Measurements from ENCODE around the gene EPN2. TPM values are rescaled to one million over a fixed set of nuclear protein-coding genes. Genes with fewer than 3 reads are reported as not detected.

EPN2 gene
- total and polyA plus RNA-seq, 10 of the 15 experiments (the other 5 are each of a cell fraction or from before 2014, with no cell fraction given), result 0.26 to 8.4 (median 4.7) TPM

DNA sequence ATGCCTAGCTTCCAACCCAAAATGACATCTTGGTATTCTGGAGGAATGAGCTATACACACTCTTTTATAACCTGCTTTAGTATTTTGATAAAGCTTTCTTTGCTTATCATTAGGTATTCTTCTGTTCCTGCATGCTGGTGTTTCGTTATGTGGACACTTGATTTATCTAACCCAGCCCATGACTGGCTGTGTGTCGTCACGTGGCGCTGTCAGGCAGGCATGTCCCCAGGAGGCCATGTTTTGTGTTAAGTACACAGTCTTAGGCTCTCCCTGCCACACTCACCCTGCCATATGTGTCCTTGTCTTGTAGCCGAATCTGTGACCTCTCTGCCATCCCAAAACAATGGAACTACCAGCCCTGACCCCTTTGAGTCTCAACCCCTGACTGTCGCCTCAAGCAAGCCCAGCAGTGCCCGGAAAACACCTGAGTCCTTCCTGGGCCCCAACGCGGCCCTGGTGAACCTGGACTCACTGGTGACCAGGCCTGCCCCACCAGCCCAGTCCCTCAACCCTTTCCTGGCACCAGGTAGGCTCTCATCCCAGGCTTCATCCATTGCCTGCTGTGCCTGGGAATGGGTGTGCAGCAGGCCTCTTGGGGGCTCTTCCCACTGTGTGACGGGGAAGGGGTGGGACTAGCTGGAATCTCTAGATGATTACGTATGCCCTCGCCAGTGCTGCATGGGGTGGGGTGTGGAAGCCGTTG lies 94.5 kb downstream of the EPN2 start (continued):
- TF ChIP-seq, protein P1, sequence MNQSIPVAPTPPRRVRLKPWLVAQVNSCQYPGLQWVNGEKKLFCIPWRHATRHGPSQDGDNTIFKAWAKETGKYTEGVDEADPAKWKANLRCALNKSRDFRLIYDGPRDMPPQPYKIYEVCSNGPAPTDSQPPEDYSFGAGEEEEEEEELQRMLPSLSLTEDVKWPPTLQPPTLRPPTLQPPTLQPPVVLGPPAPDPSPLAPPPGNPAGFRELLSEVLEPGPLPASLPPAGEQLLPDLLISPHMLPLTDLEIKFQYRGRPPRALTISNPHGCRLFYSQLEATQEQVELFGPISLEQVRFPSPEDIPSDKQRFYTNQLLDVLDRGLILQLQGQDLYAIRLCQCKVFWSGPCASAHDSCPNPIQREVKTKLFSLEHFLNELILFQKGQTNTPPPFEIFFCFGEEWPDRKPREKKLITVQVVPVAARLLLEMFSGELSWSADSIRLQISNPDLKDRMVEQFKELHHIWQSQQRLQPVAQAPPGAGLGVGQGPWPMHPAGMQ (IDR thresholded peaks at IDR 0.05; ENCODE audit: borderline replicate concordance), result no peak
- TF ChIP-seq SREBF2 (IDR thresholded peaks at IDR 0.05; ENCODE audit: low read length), result no peak

DNA sequence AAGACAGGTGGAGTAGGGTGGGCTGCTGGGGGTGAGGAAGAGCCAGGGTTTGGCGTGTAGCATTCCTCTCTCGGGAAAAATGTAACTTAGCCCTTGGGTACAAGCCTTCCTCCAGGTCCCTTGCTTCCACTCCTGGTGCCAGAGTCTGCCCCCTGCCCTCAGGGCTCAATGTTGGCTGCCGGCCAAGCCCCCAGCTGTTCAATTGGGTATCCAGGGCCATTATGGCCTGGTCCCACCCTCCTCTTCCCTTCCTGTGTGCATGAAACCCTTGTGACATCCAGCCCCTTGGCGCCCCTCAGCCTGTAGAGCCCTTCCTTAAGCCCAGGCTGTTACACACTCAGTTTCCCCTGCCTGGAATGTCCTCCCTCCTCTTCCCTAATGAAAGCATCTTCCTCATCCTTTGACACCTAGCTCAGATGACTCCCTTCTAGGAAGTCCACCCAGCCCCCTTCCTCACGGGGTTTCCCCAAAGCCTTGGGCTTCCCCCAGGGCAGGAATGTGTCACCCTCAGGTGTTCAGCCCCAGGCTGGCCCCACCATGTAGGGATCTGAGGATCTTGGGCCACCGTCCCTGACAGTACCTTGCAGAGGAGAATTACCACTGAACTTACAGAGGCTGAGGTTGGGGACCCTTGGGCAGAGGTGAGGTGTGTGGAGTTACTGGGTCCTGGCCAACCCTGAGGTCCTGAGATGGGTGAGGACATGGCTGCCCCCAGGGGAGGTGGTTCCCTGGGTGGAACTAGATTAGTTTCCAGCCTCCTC lies 95.4 kb downstream of the EPN2 start:
- Histone ChIP-seq H3K9ac (ENCODE audit: control insufficient read depth, insufficient read depth, low read length) (no peak overlapping the region), H3K4me1 (ENCODE audit: control insufficient read depth, insufficient read depth, low read length) (peaks cover 5% of the 10 kb centered on the region), H4K20me1 (ENCODE audit: control insufficient read depth, insufficient read depth) (no peaks in the 10 kb centered on the region), H2AFZ (ENCODE audit: control insufficient read depth, low read depth, low read length) (no peak overlapping the region), H3K27ac (ENCODE audit: control insufficient read depth, insufficient read depth) (no peak overlapping the region), H3K4me3 (no peak overlapping the region), H3K36me3 (ENCODE audit: control insufficient read depth in 2 of 2, insufficient read depth in 2 of 2, low read length in 1 of 2) (no peaks in the 10 kb centered on the region), H3K27me3 (replicated peaks in 1 of 2; ENCODE audit: control insufficient read depth in 2 of 2, insufficient read depth in 2 of 2, low read length in 1 of 2) (no peaks in the 10 kb centered on the region; a peak in 2 of 4 replicates), H3K4me2 (ENCODE audit: control insufficient read depth, insufficient read depth) (no peak overlapping the region), H3K9me3 (replicated peaks; ENCODE audit: control insufficient read depth, insufficient read depth, low read length) (no peaks in the 10 kb centered on the region), H3K79me2 (ENCODE audit: control insufficient read depth, insufficient read depth, low read length) (no peaks in the 10 kb centered on the region)
- 29% methylated on average over 6 of the region's 6 CpGs for WGBS (ENCODE audit: insufficient coverage, insufficient replicate concordance, low lambda C conversion rate, missing lambda C conversion rate)
- ATAC-seq (peak; percentile 44), DNase-seq (ENCODE audit: low read depth, low spot score) (no peak), FAIRE-seq (no peak)
- POLR2A ChIA-PET, result no interaction called here
- RAD21 ChIA-PET (ENCODE audit: unreplicated experiment), result no interaction called here
- no TSS peak for BruUV-seq (replicated peaks)
- CTCF ChIA-PET, result no interaction called here
- intact Hi-C loops (cut with micrococcal nuclease; ENCODE audit: unreplicated experiment), result no loop called here
- in situ Hi-C loops (cut with MboI), result no loop called here
- SMC1A ChIA-PET (ENCODE audit: uncharacterized antibody, unreplicated experiment), result interaction anchor here (0.8 kb wide), 1 partner anchor 30 kb away, joined by 3 read pairs; the partner anchor contains the start of gene B9D1
- TF ChIP-seq IKZF1 (conservative IDR thresholded peaks at IDR 0.05), result 0 out of 2 replicates have a peak, but pooled peaks have one; percentile 16
- no peak for TF ChIP-seq WRNIP1 (IDR thresholded peaks at IDR 0.05; ENCODE audit: borderline replicate concordance, low read depth, low read length)
- TF ChIP-seq, protein P2, sequence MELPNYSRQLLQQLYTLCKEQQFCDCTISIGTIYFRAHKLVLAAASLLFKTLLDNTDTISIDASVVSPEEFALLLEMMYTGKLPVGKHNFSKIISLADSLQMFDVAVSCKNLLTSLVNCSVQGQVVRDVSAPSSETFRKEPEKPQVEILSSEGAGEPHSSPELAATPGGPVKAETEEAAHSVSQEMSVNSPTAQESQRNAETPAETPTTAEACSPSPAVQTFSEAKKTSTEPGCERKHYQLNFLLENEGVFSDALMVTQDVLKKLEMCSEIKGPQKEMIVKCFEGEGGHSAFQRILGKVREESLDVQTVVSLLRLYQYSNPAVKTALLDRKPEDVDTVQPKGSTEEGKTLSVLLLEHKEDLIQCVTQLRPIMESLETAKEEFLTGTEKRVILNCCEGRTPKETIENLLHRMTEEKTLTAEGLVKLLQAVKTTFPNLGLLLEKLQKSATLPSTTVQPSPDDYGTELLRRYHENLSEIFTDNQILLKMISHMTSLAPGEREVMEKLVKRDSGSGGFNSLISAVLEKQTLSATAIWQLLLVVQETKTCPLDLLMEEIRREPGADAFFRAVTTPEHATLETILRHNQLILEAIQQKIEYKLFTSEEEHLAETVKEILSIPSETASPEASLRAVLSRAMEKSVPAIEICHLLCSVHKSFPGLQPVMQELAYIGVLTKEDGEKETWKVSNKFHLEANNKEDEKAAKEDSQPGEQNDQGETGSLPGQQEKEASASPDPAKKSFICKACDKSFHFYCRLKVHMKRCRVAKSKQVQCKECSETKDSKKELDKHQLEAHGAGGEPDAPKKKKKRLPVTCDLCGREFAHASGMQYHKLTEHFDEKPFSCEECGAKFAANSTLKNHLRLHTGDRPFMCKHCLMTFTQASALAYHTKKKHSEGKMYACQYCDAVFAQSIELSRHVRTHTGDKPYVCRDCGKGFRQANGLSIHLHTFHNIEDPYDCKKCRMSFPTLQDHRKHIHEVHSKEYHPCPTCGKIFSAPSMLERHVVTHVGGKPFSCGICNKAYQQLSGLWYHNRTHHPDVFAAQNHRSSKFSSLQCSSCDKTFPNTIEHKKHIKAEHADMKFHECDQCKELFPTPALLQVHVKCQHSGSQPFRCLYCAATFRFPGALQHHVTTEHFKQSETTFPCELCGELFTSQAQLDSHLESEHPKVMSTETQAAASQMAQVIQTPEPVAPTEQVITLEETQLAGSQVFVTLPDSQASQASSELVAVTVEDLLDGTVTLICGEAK (IDR thresholded peaks at IDR 0.05; ENCODE audit: borderline replicate concordance), result no peak
- no peak for TF ChIP-seq SREBF2 (IDR thresholded peaks at IDR 0.05; ENCODE audit: low read length)
- TF ChIP-seq MTA2 (IDR thresholded peaks at IDR 0.05; ENCODE audit: low read depth), result no peak
- TF ChIP-seq, protein P3, sequence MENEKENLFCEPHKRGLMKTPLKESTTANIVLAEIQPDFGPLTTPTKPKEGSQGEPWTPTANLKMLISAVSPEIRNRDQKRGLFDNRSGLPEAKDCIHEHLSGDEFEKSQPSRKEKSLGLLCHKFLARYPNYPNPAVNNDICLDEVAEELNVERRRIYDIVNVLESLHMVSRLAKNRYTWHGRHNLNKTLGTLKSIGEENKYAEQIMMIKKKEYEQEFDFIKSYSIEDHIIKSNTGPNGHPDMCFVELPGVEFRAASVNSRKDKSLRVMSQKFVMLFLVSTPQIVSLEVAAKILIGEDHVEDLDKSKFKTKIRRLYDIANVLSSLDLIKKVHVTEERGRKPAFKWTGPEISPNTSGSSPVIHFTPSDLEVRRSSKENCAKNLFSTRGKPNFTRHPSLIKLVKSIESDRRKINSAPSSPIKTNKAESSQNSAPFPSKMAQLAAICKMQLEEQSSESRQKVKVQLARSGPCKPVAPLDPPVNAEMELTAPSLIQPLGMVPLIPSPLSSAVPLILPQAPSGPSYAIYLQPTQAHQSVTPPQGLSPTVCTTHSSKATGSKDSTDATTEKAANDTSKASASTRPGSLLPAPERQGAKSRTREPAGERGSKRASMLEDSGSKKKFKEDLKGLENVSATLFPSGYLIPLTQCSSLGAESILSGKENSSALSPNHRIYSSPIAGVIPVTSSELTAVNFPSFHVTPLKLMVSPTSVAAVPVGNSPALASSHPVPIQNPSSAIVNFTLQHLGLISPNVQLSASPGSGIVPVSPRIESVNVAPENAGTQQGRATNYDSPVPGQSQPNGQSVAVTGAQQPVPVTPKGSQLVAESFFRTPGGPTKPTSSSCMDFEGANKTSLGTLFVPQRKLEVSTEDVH (IDR thresholded peaks at IDR 0.05; ENCODE audit: low read depth, partially characterized antibody), result no peak
- TF ChIP-seq RUNX3 (IDR thresholded peaks at IDR 0.05; ENCODE audit: low read length), result no peak
- TF ChIP-seq EED (IDR thresholded peaks at IDR 0.05; ENCODE audit: low read depth), result 0 out of 2 replicates have a peak, but pooled peaks have one; percentile 25
- TF ChIP-seq IRF4 (IDR thresholded peaks at IDR 0.05; ENCODE audit: low read depth, low read length), result no peak

Measured in GM12878 (cell line).